Stimulated activated naive CD8-positive, alpha-beta T cell treated with anti-CD3 and anti-CD28 coated beads, Interleukin-15, Interleukin-2, amounts not matched to agents 100 U/mL and 50 U/mL, for 24 hours (primary cell): ENCODE data around the gene C13orf46.
A peak's percentile ranks its signal among the peaks of the same experiment; 100 is the strongest.

ENCODE experiments used
- ATAC-seq: fragments of 150-1000 bp; cut with Tn5 transposase; one replicate; pipeline ENCODE4 v1.10.0; 2021
- DNase-seq: peaks from one replicate; pipeline ENCODE4 v3.0.0; 2021

The C13orf46 gene

DNA sequence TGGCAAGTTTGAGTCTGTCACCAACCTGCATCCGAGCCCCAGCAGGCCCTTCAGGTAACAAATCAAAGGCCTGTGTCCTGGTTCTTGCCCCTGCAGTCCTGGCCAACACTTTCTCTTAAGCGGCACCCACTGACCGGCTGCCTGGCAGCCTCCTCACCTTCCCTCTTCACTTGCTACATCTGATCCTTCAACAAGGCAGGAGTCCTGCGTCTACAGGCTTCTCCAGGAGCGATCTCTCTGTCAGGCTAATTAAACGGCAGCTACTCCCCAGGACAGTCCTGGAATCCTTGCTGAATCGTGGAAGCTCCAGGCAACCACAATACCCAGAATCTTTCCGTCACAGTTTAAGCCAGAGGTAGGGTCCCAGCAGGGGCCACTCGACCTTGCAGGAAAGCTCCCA lies 68.9 kb downstream of the C13orf46 start:
- no peak for ATAC-seq
- no peak for DNase-seq

DNA sequence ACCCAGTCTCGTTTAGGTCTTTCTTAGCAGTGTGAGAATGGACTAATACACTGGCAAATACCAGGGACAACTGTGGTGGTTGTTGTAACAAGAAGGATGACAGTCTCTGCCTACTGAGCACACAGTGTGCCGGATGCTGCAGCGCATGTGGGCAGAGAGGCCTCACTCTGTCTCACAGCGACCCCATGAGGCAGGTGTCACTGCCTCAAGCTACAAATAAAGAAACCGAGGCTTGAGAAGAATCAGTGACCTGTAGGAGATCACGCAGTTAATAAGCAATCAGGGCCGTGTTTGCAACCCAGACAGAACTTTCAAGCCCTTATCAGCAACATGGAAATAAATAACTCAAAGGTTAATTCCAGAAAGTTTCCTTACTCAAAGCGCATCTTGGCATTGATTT lies 69.5 kb downstream of the C13orf46 start:
- peak; percentile 46 for ATAC-seq
- DNase-seq = peak; percentile 26

DNA sequence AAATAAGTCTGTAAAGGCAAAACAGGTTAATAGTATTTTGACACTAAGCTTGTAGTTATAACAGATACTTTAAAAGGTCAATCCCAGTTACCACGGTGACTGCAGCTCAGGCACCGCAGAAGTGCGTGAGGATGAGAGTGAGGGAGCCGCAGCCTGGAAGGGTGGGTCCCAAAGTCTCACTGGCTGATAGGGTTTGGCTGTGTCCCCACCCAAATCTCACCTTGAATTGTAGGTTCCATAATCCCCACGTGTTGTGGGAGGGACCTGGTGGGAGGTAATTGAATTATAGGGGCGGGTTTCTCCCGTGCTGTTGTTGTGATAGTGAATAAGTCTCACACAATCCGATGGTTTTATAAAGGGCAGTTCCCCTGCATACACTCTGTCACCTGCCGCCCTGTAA lies 70.0 kb downstream of the C13orf46 start:
- DNase-seq (no peak), ATAC-seq (no peak)
